ENCODE measurements around the gene HSPA4L. TPM values are rescaled to one million over a fixed set of nuclear protein-coding genes. Genes with fewer than 3 reads are reported as not detected.

HSPA4L gene
- total RNA-seq, 4 donors from 2014 or later: 8.2 to 12.5 (median 8.7) TPM

DNA sequence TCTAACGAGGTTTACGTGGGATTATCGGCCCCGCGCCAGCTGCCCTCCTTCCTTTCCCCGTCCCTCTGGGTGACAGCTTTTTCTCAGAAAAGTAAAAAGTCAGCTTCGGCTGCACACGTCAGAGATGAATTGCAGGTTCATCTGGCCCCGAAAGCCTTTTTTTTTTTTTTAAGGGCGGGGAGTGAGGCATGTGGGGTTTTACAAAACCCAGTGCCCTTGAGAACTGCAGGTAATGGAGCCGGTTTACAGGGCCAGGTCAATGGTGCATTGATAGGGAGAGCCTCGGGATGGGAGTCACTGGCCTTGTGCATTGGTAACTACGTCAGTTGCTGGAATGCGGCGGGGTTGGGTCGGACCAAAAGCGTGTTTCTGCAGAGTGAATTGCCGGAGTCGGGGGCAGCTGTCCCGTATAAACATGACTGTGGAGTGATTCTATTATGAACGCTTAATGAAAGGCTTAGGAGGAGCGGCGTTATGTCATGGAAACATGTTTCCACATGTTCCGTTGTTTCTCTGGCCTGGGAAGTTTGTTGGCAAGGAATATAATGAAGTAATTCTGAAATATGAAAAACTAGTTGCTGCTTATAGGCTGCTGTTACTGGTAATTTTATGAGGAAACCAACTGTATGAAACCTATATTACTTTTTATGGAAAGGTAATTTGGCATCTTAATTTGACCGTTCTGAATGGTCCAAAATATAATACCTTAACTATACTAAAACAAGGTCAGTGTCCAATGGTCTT lies 1.1 kb downstream of the HSPA4L start:
- Histone ChIP-seq H3K4me1 (peaks cover 0 to 23% (median 0%) of the 10 kb centered on the region in 3 donors), H3K27me3 (no peaks in the 10 kb centered on the region), H3K36me3 (no peaks in the 10 kb centered on the region), H3K9me3 (no peaks in the 10 kb centered on the region), H3K4me3 (peak overlapping the region; percentile 44 to 81), H3K27ac (peak overlapping the region; percentile 13 to 85 (median 80))
- TF ChIP-seq POLR2AphosphoS5 (IDR thresholded peaks at IDR 0.05): peak; percentile 23
- no peak for TF ChIP-seq POLR2A (IDR thresholded peaks at IDR 0.05)
- WGBS, 2 donors (ENCODE audit: low coverage in 1 of 2): 4 to 9% methylated on average over 12 to 21 of the region's 25 CpGs
- peak; percentile 49 for ATAC-seq

- H3K36me3 ChIP-seq: no peaks in the 10 kb centered on the region
- peaks cover 0 to 23% (median 0%) of the 10 kb centered on the region in 3 donors for H3K4me1 ChIP-seq
- H3K4me3 ChIP-seq: peak overlapping the region in 1 of 2 donors; percentile 22
- TF ChIP-seq POLR2AphosphoS5 (IDR thresholded peaks at IDR 0.05) (no peak), EP300 (IDR thresholded peaks at IDR 0.05) (no peak), POLR2A (IDR thresholded peaks at IDR 0.05) (no peak)
- TF ChIP-seq, protein P1, sequence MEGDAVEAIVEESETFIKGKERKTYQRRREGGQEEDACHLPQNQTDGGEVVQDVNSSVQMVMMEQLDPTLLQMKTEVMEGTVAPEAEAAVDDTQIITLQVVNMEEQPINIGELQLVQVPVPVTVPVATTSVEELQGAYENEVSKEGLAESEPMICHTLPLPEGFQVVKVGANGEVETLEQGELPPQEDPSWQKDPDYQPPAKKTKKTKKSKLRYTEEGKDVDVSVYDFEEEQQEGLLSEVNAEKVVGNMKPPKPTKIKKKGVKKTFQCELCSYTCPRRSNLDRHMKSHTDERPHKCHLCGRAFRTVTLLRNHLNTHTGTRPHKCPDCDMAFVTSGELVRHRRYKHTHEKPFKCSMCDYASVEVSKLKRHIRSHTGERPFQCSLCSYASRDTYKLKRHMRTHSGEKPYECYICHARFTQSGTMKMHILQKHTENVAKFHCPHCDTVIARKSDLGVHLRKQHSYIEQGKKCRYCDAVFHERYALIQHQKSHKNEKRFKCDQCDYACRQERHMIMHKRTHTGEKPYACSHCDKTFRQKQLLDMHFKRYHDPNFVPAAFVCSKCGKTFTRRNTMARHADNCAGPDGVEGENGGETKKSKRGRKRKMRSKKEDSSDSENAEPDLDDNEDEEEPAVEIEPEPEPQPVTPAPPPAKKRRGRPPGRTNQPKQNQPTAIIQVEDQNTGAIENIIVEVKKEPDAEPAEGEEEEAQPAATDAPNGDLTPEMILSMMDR (IDR thresholded peaks at IDR 0.05): no peak
- no peak for ATAC-seq
- no peaks in the 10 kb centered on the region for H3K9me3 ChIP-seq
- peak overlapping the region in 3 of 4 donors; percentile 39 to 85 (median 85) for H3K27ac ChIP-seq
- 59 to 76% methylated on average over 9 of the region's 9 CpGs for WGBS, 2 donors (ENCODE audit: low coverage in 1 of 2)
- no peaks in the 10 kb centered on the region for H3K27me3 ChIP-seq
Observed at GRCh38 chr4:127783955-127784770, 2.0 kb downstream of the HSPA4L start.

GRCh38 chr4:127788517-127788916 lies 6.4 kb downstream of the HSPA4L start:
- WGBS, 2 donors (ENCODE audit: low coverage in 1 of 2): 81 to 85% methylated on average over 2 of the region's 2 CpGs
- no peaks in the 10 kb centered on the region for H3K9me3 ChIP-seq
- peaks cover 0 to 13% (median 0%) of the 10 kb centered on the region in 3 donors for H3K4me1 ChIP-seq
- ATAC-seq: no peak
- TF ChIP-seq POLR2A (IDR thresholded peaks at IDR 0.05): no peak
- TF ChIP-seq, protein P1 (IDR thresholded peaks at IDR 0.05): peak in 1 of 4 experiments; percentile 20
- no peaks in the 10 kb centered on the region for H3K27me3 ChIP-seq
- no peak overlapping the region for H3K4me3 ChIP-seq
- no peaks in the 10 kb centered on the region for H3K36me3 ChIP-seq
- H3K27ac ChIP-seq: no peak overlapping the region

GRCh38 chr4:127791391-127791790 lies 9.3 kb downstream of the HSPA4L start:
- no peak for TF ChIP-seq POLR2AphosphoS5 (IDR thresholded peaks at IDR 0.05)
- TF ChIP-seq, protein P1 (IDR thresholded peaks at IDR 0.05): no peak
- no peak for TF ChIP-seq EP300 (IDR thresholded peaks at IDR 0.05)
- no peak for TF ChIP-seq POLR2A (IDR thresholded peaks at IDR 0.05)
- no peaks in the 10 kb centered on the region for H3K4me1 ChIP-seq
- 78 to 92% methylated on average over 1 of the region's 1 CpG for WGBS, 2 donors (ENCODE audit: low coverage in 1 of 2)
- H3K4me3 ChIP-seq: no peak overlapping the region
- no peak for ATAC-seq
- H3K9me3 ChIP-seq: no peaks in the 10 kb centered on the region
- no peak overlapping the region for H3K27ac ChIP-seq
- no peaks in the 10 kb centered on the region for H3K27me3 ChIP-seq
- H3K36me3 ChIP-seq: no peaks in the 10 kb centered on the region

DNA sequence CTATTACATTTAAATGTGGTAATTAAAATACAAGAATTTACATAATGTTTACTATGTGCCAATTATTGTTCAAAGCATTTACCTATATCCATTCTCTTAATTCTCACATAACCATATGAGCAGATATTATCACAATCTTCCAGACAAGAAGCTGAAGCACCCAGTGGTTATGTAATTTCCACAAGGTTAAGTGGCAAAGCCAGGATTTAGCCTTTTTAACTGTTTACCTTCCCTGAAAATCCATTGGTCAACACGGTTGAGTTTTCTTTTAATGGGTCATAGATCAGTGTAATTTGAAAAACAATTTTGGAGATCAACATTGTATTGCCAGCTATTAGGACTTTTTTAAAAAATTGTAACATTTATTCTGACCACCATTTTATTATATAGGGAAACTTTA lies 11.4 kb downstream of the HSPA4L start:
- WGBS, 2 donors (ENCODE audit: low coverage in 1 of 2): 69 to 71% methylated on average over 1 of the region's 1 CpG
- H3K27ac ChIP-seq: no peak overlapping the region
- ATAC-seq: no peak
- H3K9me3 ChIP-seq: no peaks in the 10 kb centered on the region
- TF ChIP-seq, protein P1 (IDR thresholded peaks at IDR 0.05): no peak
- TF ChIP-seq POLR2AphosphoS5 (IDR thresholded peaks at IDR 0.05): no peak
- no peaks in the 10 kb centered on the region for H3K36me3 ChIP-seq
- no peak overlapping the region for H3K4me3 ChIP-seq
- no peaks in the 10 kb centered on the region for H3K4me1 ChIP-seq
- H3K27me3 ChIP-seq: no peaks in the 10 kb centered on the region
